GM18868 (cell line): ENCODE data around the gene RGS19.

Source experiments
- ATAC-seq: cut with Tn5 transposase; IDR thresholded peaks from one replicate; pipeline ENCODE4 v1.9.1; 2021; ENCODE audit warnings: mild to moderate bottlenecking, moderate library complexity; ENCODE audit not compliant: unreplicated experiment

Gene RGS19

GRCh38 chr20:64077876-64078551, 1.3 kb downstream of the RGS19 start:
- ATAC-seq: no peak

GRCh38 chr20:64077541-64077875, 1.8 kb downstream of the RGS19 start:
- no peak for ATAC-seq

- no peak for ATAC-seq
These were observed 2.2 kb downstream of the RGS19 start for GRCh38 chr20:64077094-64077493.

GRCh38 chr20:64076061-64076997, 3.0 kb downstream of the RGS19 start:
- no peak for ATAC-seq

GRCh38 chr20:64075556-64075955, 3.8 kb downstream of the RGS19 start:
- ATAC-seq: no peak

- no peak for ATAC-seq
These were observed 4.4 kb downstream of the RGS19 start for GRCh38 chr20:64074963-64075362.

- ATAC-seq: no peak
These were observed 5.0 kb downstream of the RGS19 start for GRCh38 chr20:64074184-64074789.

- ATAC-seq: no peak
These were observed 5.7 kb downstream of the RGS19 start for GRCh38 chr20:64073476-64074183.

GRCh38 chr20:64072498-64073063, 6.7 kb downstream of the RGS19 start:
- no peak for ATAC-seq

- no peak for ATAC-seq
These were observed 7.7 kb downstream of the RGS19 start for GRCh38 chr20:64071341-64072332.

GRCh38 chr20:64070244-64070993, 8.9 kb downstream of the RGS19 start:
- ATAC-seq: no peak

- no peak for ATAC-seq
These were observed 9.6 kb downstream of the RGS19 start for GRCh38 chr20:64069614-64070243.

GRCh38 chr20:64069209-64069613, 10.1 kb downstream of the RGS19 start:
- no peak for ATAC-seq

- no peak for ATAC-seq
These were observed 10.7 kb downstream of the RGS19 start for GRCh38 chr20:64068386-64069208.

- ATAC-seq: no peak
These were observed 11.5 kb downstream of the RGS19 start for GRCh38 chr20:64067733-64068307.

- no peak for ATAC-seq
These were observed 12.2 kb downstream of the RGS19 start for GRCh38 chr20:64067005-64067632.

GRCh38 chr20:64065974-64066343, 13.4 kb downstream of the RGS19 start:
- no peak for ATAC-seq
